AG09319 (cell line): Measurements from ENCODE around the gene HAX1.
"Not testable (repeated sequence)": the region's sequence is repeated elsewhere in the genome, so short reads cannot be mapped to it uniquely, and the experiment has no call there.

Experiments used
- DNase-seq: peaks from one replicate; pipeline ENCODE4 v3.0.0-alpha.2; 2010; ENCODE audit warnings: low read depth; ENCODE audit errors: extremely low read depth
- CTCF ChIP-seq: IDR thresholded peaks from 2 replicates; pipeline ENCODE4 v1.5.1; 2011; ENCODE audit warnings: low read depth, mild to moderate bottlenecking, inconsistent platforms, low read length, moderate library complexity

Gene HAX1

GRCh38 chr1:154313066-154313356 is 40.6 kb downstream of the HAX1 start:
- no peak for TF ChIP-seq CTCF
- DNase-seq: no peak

GRCh38 chr1:154314226-154314625 is 41.8 kb downstream of the HAX1 start:
- not testable (repeated sequence) for DNase-seq

- no peak for TF ChIP-seq CTCF
- DNase-seq: no peak
Observed at GRCh38 chr1:154316704-154317103, 44.3 kb downstream of the HAX1 start.

GRCh38 chr1:154318386-154318785 is 46.0 kb downstream of the HAX1 start:
- no peak for TF ChIP-seq CTCF
- no peak for DNase-seq

- TF ChIP-seq CTCF: no peak
- DNase-seq: no peak
Observed at GRCh38 chr1:154320882-154321608, 48.6 kb downstream of the HAX1 start, which contains the start of gene AQP10. TSS of gene AQP10 (plus strand) at chr1:154321093. CDS start at chr1:154321156, 63 bp downstream.

- DNase-seq: not testable (repeated sequence)
Observed at GRCh38 chr1:154321609-154321934, 49.1 kb downstream of the HAX1 start.

GRCh38 chr1:154323493-154323892 is 51.1 kb downstream of the HAX1 start:
- TF ChIP-seq CTCF: no peak
- no peak for DNase-seq

- TF ChIP-seq CTCF: no peak
- no peak for DNase-seq
Observed at GRCh38 chr1:154324241-154324640, 51.8 kb downstream of the HAX1 start.
